ENCODE data around the gene DHX32.
"Not testable (repeated sequence)": the region's sequence is repeated elsewhere in the genome, so short reads cannot be mapped to it uniquely, and the experiment has no call there.

The DHX32 gene

GRCh38 chr10:125896088-125896934 lies 15.2 kb upstream of the DHX32 start, which contains the start of gene FANK1:
Gene FANK1 (plus strand): TSS chr10:125896564. CDS start chr10:125896643, 79 bp downstream.
- DNase-seq (ENCODE audit: low read depth in 2 of 2, low spot score in 1 of 2) = peak; percentile 58 to 60

DNA sequence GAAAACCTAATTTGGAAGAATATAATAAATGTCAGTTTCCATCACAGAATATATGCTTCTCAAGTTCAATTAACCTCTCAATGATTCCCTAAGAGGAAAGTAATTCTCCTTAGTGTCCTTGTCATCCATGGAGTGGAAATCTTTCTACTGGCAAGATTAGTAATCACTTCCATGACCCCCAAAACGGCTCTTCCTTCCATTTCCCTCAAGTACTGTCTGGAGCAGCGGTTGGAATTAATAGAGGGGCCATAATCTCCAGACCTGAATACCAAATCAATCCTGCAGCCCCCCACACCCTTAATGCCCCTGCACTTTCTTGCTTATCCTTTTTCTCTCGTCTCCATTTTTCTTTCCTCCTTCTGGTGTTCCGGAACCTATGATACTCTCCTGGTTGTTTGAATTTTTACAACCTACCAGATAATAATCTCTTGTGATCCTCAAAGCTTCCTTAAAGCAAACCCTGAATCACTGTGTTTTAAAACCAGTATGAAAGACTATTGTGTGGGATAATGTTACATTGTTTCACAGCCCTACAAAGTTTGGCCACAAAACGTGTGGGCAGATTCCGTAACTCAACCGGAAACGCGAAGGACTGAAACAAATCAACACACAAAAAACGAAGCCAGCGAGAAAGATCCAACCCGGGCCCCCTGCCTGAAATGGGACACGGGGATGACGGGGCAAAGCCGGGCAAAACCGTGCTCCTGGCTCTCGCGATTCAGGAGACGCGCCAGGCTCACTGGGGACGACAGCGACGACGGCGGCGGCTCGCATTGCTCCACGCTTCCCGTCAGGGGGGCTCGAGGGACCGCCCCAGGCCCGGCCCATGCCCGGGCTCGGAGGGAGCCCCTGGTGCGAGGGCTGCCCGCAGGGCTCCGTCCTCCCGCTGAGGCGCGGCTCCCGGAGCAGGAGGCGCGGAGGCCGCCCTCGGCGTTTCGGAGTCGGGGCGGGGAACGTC lies 14.3 kb upstream of the DHX32 start:
- not testable (repeated sequence) for DNase-seq (ENCODE audit: low read depth in 2 of 2, low spot score in 1 of 2)

DNA sequence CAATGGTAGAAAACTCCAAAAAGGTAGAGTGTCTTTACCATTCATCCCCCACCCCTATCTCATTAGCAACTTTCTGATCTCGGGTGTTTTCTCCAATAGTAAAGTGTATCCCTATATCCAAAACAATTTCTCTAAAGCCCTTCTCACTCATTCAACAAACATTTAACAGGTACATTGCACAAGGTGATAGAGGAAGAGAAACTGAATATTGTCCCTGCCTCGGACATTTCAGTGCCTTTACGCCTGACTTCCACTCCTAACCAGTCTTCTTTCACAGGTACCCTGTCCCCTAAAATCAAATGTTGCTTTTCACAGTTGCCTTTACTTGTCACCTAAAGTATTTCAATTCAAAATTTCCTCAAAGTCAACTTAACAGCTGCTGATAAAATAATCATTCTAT lies 13.1 kb upstream of the DHX32 start:
- DNase-seq (ENCODE audit: low read depth in 2 of 2, low spot score in 1 of 2) = not testable (repeated sequence)

DNA sequence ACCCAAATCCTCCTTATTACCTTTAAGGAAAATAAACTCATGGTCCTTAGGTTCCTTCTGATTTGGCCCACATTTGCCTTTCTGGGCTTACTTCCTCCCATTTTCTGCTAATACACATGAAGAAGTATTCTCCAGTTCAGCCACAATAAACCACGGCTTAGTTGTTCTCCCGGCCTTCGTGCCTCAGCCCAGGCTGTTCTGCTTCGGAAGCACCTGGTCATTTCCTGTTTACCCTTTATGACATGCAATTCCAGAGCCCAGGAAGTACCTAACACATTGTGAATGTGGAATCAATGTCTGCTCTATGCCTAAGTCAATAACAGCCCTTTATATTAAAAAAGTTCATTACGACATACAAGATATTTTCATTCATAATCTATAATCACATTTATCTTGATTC lies 11.3 kb upstream of the DHX32 start:
- DNase-seq (ENCODE audit: low read depth in 2 of 2, low spot score in 1 of 2) = not testable (repeated sequence)

- not testable (repeated sequence) for DNase-seq (ENCODE audit: low read depth in 2 of 2, low spot score in 1 of 2)
Measured at GRCh38 chr10:125889441-125889840, 8.3 kb upstream of the DHX32 start.

DNA sequence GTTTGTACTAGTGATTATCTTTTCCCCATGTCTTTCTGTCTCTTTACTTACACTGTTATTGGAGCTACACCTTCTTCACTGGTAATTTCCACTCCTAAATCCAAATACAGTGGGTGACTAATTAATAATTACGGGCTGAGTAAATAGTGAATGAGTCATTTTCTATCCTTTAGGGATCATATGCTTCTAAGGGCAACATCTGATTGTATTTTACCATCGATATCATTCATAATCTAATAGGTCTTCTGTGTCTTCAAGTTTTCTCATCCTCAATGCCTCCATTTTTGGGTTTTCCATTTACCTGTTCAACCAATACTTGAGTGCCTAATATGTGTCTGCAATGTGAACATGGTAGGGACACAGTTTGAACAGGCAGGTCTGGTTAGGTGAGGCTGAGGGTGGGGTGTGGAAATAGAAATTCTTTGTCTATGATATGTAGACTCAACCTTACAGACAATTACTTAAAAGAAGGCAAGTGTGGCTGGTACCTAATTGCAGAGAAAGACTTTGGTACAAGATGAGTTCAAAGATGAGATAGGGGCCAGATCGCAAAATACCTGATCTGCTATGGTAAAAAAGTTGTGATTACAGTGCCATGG lies 5.9 kb upstream of the DHX32 start:
- no peak for DNase-seq (ENCODE audit: low read depth in 2 of 2, low spot score in 1 of 2)

DNA sequence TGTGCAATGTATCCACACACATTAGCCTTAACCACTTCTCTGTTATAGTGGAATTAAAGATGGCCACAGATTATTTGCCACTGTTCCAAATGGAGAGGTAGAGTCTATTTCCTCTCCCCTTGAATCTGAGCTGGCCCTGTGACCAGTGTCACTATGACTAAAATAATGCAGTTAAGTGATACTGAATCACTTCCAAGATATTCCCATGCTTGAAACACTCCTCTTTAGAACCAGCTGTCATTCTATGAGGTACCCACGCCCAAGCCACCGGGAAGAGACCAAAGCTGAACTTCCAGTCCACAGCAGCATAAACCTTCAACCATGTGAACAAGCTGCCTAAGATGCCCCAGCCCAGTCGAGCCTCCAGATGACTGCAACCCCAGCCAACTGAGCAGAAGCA lies 2.1 kb upstream of the DHX32 start:
- DNase-seq (ENCODE audit: low read depth in 2 of 2, low spot score in 1 of 2) = no peak

DNA sequence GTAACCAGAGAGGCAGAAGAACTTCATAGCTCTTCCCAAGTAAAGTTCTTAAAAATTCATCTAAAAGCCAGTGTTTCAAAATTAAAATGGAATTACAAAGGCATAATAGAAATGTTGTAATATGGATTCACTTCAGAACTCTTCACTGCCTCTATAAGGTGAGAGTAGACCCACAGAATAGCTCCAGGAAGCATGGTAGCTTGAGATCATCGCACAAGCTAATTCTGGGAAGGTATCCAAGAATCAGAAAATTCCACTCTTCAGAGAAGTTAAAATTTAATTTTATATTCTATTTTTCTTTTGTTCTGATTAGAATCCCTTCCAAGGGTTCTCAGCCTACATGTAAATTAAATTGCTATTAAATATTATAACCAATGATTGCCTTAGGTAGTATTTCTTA lies 1.5 kb upstream of the DHX32 start:
- no peak for DNase-seq (ENCODE audit: low read depth in 2 of 2, low spot score in 1 of 2)

- DNase-seq (ENCODE audit: low read depth in 2 of 2, low spot score in 1 of 2) = no peak
Measured at GRCh38 chr10:125880719-125881118, 373 bp downstream of the DHX32 start.

DNA sequence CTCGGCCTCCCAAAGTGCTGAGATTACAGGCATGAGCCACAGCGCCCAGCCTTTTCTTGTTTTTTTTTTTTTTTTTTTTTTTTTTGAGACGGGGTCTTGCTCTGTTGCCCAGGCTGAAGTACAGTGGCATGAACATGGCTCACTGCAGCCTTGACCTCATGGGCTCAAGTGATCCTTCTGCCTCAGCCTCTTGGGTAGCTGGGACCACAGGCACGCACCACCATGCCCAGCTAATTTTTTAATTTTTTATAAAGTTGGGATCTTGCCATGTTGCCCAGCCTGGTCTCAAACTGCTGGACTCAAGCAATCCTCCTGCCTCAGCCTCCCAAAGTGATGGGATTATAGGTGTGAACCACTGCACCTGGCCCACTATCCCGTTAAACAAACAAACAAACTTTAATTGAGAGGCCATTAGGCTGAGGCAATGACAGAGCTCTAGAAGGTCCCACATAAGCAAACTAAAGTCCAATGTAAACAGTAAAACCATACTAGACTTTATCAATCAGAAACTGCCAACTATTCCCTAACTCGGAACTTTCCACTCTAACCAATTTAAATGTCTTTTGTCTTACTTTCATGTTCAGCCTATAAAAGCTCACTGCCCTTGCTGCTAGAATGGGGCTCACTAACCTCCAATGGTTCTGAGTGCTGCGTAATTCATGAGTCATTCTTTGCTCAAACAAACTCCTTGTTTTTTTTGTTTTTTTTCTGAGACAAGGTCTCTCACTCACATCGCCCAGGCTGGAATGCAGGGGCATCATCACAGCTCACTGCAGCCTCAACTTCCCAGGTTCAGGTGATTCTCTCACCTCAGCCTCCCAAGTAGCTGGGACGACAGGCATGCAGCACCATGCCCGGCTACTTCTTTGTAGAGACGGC lies 1.9 kb downstream of the DHX32 start:
- DNase-seq (ENCODE audit: low read depth in 2 of 2, low spot score in 1 of 2) = no peak

GRCh38 chr10:125871338-125871737 lies 9.8 kb downstream of the DHX32 start:
- no peak for DNase-seq (ENCODE audit: low read depth in 2 of 2, low spot score in 1 of 2)

- DNase-seq (ENCODE audit: low read depth in 2 of 2, low spot score in 1 of 2) = no peak
Measured at GRCh38 chr10:125868372-125868975, 12.6 kb downstream of the DHX32 start.

DNA sequence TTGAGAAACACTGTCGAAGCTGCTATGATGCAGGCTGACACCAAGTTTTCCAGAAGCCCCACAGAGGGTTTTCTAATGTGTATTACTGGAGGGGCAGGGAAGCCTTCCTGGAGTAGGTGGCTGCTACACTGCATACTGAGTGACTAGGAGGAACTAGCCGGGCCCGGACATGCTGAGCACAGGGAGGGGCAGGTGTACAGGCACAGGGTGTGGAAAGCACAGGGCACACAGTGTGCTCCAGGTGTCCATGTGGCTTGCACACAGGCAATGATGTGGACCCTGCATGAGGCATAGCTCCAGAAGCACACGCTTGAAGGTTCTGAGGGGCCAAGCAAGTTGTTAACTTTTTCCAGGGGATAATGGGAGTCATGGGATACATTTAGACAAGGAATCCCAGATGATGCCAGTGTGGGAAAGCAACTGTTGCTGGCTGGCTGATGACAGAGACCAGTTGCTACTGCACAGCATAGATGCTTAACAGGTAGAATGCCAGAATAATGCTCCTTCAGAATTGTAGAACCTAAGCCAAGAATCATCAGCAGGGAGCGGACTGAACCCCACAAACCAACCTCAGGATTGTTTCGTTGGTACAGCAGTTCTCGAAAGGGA lies 14.6 kb downstream of the DHX32 start:
- no peak for DNase-seq (ENCODE audit: low read depth in 2 of 2, low spot score in 1 of 2)

DNA sequence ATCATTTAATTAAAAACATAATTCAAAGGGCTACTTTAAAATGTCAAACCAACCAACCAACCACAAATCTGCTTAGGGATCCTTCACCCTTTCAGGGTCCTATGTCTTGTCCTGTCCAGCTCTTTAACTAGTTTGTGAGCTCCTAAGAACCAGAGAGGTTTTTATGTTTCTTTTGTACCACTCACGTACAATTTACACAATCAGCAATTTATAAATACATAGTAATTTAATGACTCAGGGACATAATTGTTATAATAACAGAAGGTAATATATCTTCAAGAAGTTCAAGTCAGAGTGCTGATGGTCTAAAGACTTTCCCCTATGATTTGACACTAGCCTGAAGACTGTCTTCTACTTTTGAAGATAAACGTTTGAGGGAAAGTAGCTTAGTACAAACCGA lies 16.0 kb downstream of the DHX32 start:
- DNase-seq (ENCODE audit: low read depth in 2 of 2, low spot score in 1 of 2) = no peak

DNA sequence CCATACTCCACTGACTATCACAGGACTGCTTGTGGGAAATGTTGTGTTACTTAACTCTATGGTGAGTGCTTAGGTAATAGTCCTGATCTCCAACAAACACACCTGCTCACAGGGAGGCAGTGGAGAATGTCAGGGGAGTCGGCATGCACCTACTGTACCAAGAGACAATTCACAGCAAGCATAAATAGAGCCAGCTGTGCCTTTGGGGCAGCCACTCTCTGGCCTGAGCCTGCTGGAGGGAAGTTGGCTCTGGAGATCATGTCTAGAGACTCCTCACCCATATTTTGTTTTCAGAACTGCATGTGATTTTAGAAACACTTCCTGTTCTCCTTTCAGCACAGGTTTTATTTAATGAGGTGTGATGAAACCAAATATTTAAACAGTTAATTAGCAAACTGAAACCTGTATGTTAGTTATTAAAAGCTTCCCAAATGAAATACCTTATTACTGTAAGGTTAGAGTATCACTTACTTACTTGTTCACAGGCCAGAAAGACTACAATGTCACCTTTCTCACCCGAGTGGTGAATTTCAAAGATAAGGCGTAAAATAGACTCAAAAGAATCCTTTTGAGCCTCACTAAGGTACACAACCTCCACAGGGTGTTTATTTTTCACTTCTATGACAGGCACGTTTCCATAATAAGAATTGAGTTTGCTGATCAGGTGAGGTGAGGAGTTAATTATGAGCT lies 21.8 kb downstream of the DHX32 start:
- no peak for DNase-seq (ENCODE audit: low read depth in 2 of 2, low spot score in 1 of 2)

DNA sequence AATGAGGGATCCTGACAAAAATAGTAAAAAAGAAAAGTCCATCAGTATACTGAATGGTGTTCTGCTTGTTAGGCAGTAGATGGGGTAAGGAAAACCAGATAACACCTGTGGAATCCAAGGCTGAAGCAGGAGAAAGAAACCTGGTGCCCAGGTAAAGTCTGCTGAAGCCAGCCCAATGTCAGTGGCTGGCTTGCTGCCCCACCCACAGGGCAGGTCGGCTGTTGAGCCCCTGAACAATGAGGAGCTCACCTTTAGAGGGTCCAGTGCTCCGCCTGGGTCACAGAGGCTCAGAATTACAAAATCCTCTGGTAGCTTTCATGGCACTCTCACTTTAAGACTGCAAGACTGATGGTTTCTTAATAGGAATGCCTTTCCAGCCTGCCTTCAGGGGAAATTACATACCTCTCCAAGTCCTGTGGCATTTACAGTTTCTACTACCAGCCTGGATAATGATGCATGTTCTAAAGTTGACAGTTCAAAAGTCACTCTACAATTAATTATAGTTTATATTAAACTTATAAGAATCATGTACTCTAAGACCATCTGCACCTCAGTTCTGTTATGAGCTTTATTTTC lies 23.8 kb downstream of the DHX32 start:
- DNase-seq (ENCODE audit: low read depth in 2 of 2, low spot score in 1 of 2) = no peak

- no peak for DNase-seq (ENCODE audit: low read depth in 2 of 2, low spot score in 1 of 2)
Measured at GRCh38 chr10:125852487-125852886, 28.6 kb downstream of the DHX32 start.
